Pons (tissue), 1 donor: Measurements from ENCODE around the gene PRR9.
A peak's percentile ranks its signal among the peaks of the same experiment; 100 is the strongest.
"Not testable (repeated sequence)": the region's sequence is repeated elsewhere in the genome, so short reads cannot be mapped to it uniquely, and the experiment has no call there.

ENCODE experiments used
- DNase-seq: peaks from one replicate; pipeline ENCODE4 v3.0.0-alpha.2; 2016; ENCODE audit warnings: low spot score

PRR9 gene

GRCh38 chr1:153229076-153229829 is 11.9 kb downstream of the PRR9 start:
- not testable (repeated sequence) for DNase-seq

- DNase-seq = no peak
Measured at GRCh38 chr1:153231363-153231762, 14.0 kb downstream of the PRR9 start.

- no peak for DNase-seq
Measured at GRCh38 chr1:153231785-153232184, 14.4 kb downstream of the PRR9 start.

GRCh38 chr1:153232553-153232952 is 15.2 kb downstream of the PRR9 start:
- DNase-seq = no peak

- DNase-seq = no peak
Measured at GRCh38 chr1:153233448-153233847, 16.1 kb downstream of the PRR9 start.

GRCh38 chr1:153238527-153238926 is 21.1 kb downstream of the PRR9 start:
- no peak for DNase-seq

- no peak for DNase-seq
Measured at GRCh38 chr1:153242160-153242559, 24.8 kb downstream of the PRR9 start.

GRCh38 chr1:153245466-153245865 is 28.1 kb downstream of the PRR9 start:
- no peak for DNase-seq

GRCh38 chr1:153246018-153246417 is 28.6 kb downstream of the PRR9 start:
- DNase-seq = no peak

- DNase-seq = no peak
Measured at GRCh38 chr1:153246825-153247224, 29.4 kb downstream of the PRR9 start.

- DNase-seq = no peak
Measured at GRCh38 chr1:153248176-153248879, 30.9 kb downstream of the PRR9 start.

- DNase-seq = no peak
Measured at GRCh38 chr1:153250166-153250565, 32.8 kb downstream of the PRR9 start.

GRCh38 chr1:153251087-153251486 is 33.7 kb downstream of the PRR9 start:
- DNase-seq = no peak

GRCh38 chr1:153251562-153251961 is 34.2 kb downstream of the PRR9 start:
- no peak for DNase-seq

- DNase-seq = no peak
Measured at GRCh38 chr1:153251988-153252387, 34.6 kb downstream of the PRR9 start.

GRCh38 chr1:153253076-153253475 is 35.7 kb downstream of the PRR9 start:
- DNase-seq = no peak

GRCh38 chr1:153253693-153254092 is 36.3 kb downstream of the PRR9 start:
- DNase-seq = no peak

GRCh38 chr1:153259387-153259786 is 42.0 kb downstream of the PRR9 start, which contains the start of gene LORICRIN:
Gene LORICRIN (plus strand): TSS chr1:153259687. CDS start chr1:153260950, 1,263 bp downstream.
- DNase-seq = no peak

- peak; percentile 5 for DNase-seq
Measured at GRCh38 chr1:153260585-153261280, 43.3 kb downstream of the PRR9 start.

- no peak for DNase-seq
Measured at GRCh38 chr1:153261281-153262069, 44.1 kb downstream of the PRR9 start.

GRCh38 chr1:153262070-153262366 is 44.6 kb downstream of the PRR9 start:
- peak; percentile 9 for DNase-seq

GRCh38 chr1:153262462-153263157 is 45.2 kb downstream of the PRR9 start:
- no peak for DNase-seq
